GM18526 (cell line): ENCODE results near the gene SLC39A9.

ENCODE experiments used
- POLR2A ChIP-seq: IDR thresholded peaks from 3 replicates; pipeline ENCODE4 v1.6.1; 2011; ENCODE audit not compliant: insufficient read length; ENCODE audit errors: extremely low read depth

Gene SLC39A9

GRCh38 chr14:69500736-69501135, 102.2 kb downstream of the SLC39A9 start:
- no peak for TF ChIP-seq POLR2A

DNA sequence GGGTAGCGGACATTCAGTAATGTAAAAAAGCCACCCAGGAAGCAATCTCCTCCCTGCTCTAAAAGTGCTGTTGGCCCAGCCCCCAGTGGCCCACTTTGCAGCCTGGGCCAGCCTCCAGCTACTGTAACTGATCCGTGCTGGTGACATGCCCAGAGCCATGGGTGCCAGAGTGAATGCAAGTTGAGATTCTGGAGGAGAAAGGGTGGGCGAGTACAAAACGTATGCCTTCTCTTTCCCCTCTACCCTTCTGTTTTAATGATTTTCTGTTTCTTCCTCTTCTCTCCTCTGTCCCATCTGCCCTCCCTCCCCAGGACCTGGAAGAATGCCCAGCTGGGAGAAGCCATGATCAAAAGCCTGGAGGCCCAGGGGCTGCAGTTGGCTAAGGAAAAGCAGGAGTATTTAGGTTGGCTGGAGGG, 102.9 kb downstream of the SLC39A9 start:
- TF ChIP-seq POLR2A, result no peak

DNA sequence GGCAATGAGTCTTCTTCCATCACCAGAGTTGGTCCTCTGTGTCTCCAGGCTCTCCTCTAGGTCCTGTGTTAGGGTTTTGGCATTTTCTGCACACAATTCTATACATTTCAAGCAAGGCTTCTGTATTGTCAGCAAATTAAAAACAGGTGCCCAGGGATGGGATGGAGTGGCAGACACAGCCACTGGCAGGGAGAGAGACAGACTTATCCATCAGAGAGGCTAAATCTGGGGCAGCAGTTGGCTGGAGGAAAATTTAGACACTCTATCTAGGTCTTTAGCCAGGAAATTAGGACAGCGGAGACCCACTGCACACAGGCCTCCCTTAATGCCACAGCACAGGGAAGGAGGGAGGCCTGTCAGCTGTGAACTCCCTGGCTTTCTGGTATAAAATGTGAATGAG, 106.3 kb downstream of the SLC39A9 start:
- TF ChIP-seq POLR2A, result no peak

DNA sequence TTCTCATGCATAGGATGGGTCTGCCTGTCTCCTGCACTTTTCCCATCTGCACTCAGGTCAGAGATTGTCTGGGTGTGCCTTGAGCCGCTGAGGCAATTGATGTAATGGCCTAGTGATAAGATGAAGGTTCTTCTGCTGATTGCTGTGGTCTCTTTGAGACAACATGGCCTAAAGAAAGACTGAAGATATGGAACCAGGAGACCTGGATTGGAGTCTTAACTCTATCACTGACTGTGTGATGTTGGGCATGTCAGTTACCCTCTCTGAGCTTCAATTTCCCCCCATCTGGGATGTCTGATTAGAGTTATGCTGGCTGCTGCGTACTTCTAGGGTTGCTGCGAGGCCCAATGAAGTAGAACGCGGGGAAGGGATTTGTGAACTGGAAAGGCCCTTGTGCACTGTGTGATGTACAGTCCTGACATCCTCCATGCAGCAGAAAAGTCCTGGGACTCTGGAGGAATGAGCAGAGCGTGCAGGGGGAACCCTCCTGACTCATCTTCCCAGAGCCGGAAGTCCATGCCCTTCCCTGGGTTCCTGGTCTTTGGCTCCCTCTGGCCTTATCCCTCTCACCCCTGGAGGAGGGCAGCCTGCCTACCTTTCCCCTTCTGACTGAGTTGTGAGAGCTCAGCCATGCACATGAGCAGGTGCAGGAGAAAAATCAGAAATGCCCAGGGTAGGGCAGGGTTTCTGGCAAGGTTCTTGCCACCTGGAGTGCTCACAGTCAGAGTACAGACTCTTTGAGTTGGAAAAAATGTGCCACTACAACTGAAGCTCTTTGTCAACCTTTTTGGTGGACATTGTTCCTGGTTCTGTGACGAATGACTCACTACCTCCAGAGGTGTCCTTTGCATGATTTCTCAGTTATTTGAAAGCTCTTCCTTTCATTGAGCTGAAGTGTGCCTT, 107.1 kb downstream of the SLC39A9 start:
- TF ChIP-seq POLR2A, result no peak

GRCh38 chr14:69506241-69506595, 107.7 kb downstream of the SLC39A9 start:
- no peak for TF ChIP-seq POLR2A
